ENCODE results near the gene TMEM245.
"Not testable (repeated sequence)": the region's sequence is repeated elsewhere in the genome, so short reads cannot be mapped to it uniquely, and the experiment has no call there.

The TMEM245 gene

GRCh38 chr9:109072821-109073435, 46.8 kb downstream of the TMEM245 start:
- Histone ChIP-seq H3K4me1 (no peaks in the 10 kb centered on the region), H3K36me3 (peaks cover 71 to 95% (median 83%) of the 10 kb centered on the region in 11 experiments), H3K9ac (no peak overlapping the region), H3K4me3 (no peak overlapping the region), H3K4me2 (no peak overlapping the region), H3K27me3 (no peaks in the 10 kb centered on the region), H3K27ac (no peak overlapping the region), H3K9me3 (replicated peaks in 1 of 11) (no peaks in the 10 kb centered on the region), H4K20me1 (0 out of 22 replicates have a peak, but pooled peaks cover 0 to 4% (median 0%) of the 10 kb centered on the region in 11 experiments)
- TF ChIP-seq Cebpa-rat (IDR thresholded peaks at IDR 0.05): no peak

DNA sequence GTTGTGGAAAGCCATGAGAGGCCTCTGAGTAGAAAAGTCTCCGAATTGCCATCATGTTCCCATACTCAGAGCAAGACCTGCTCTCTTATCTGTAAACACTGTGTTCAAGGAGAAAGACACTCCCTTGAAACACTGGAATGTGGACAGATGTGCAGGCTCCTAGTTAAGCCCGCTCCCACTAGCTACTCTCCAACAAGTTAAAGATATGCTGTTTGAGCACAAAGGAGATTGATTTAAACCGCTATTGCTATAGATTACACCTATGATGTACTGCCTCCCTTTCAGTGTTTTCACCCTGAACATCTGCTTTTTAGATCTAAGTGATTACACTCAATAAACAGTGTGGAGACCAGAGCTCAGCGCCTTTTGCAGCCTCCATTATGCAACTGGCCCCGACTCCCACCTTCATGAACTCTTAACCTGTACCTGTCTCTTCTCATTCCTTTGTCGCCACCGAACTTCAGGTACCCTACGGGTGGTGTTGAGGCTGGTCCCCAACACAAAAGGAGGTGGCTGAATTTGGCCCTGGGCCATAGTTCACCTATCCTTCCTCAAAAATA, 47.5 kb downstream of the TMEM245 start:
- H3K27me3 ChIP-seq: no peaks in the 10 kb centered on the region
- no peaks in the 10 kb centered on the region for H3K4me1 ChIP-seq
- no peak overlapping the region for H3K4me2 ChIP-seq
- H3K36me3 ChIP-seq: peaks cover 73 to 95% (median 83%) of the 10 kb centered on the region in 11 experiments
- no peak for TF ChIP-seq Cebpa-rat (IDR thresholded peaks at IDR 0.05)
- H3K9me3 ChIP-seq (replicated peaks in 1 of 11): no peaks in the 10 kb centered on the region
- no peak overlapping the region for H3K27ac ChIP-seq
- 0 out of 22 replicates have a peak, but pooled peaks cover 0 to 7% (median 0%) of the 10 kb centered on the region in 11 experiments for H4K20me1 ChIP-seq
- H3K4me3 ChIP-seq: no peak overlapping the region
- no peak overlapping the region for H3K9ac ChIP-seq

GRCh38 chr9:109068764-109069163, 51.0 kb downstream of the TMEM245 start:
- H3K4me2 ChIP-seq: no peak overlapping the region
- no peaks in the 10 kb centered on the region for H3K27me3 ChIP-seq

GRCh38 chr9:109064963-109065702, 54.6 kb downstream of the TMEM245 start:
- peaks cover 76 to 100% (median 98%) of the 10 kb centered on the region in 11 experiments for H3K36me3 ChIP-seq
- TF ChIP-seq Cebpa-rat (IDR thresholded peaks at IDR 0.05): no peak
- peaks cover 0 to 9% (median 0%) of the 10 kb centered on the region in 11 experiments; a peak in 2 of 22 replicates for H4K20me1 ChIP-seq
- no peak overlapping the region for H3K9ac ChIP-seq
- H3K27me3 ChIP-seq: no peaks in the 10 kb centered on the region
- H3K4me3 ChIP-seq: no peak overlapping the region
- no peak overlapping the region for H3K4me2 ChIP-seq
- H3K4me1 ChIP-seq: peaks cover 0 to 6% (median 0%) of the 10 kb centered on the region in 10 experiments; a peak in 2 of 20 replicates
- no peaks in the 10 kb centered on the region for H3K9me3 ChIP-seq (replicated peaks in 1 of 11)
- no peak overlapping the region for H3K27ac ChIP-seq

More at GRCh38 chr9:109068764-109069163, 51.0 kb downstream of the TMEM245 start:
- Histone ChIP-seq H3K27ac (no peak overlapping the region), H4K20me1 (0 out of 22 replicates have a peak, but pooled peaks cover 0 to 9% (median 0%) of the 10 kb centered on the region in 11 experiments), H3K9me3 (replicated peaks in 1 of 11) (no peaks in the 10 kb centered on the region), H3K4me1 (no peaks in the 10 kb centered on the region), H3K9ac (no peak overlapping the region), H3K4me3 (no peak overlapping the region), H3K36me3 (peaks cover 90 to 100% (median 98%) of the 10 kb centered on the region in 11 experiments)
- no peak for TF ChIP-seq Cebpa-rat (IDR thresholded peaks at IDR 0.05)

GRCh38 chr9:109063760-109064159, 56.0 kb downstream of the TMEM245 start:
- no peaks in the 10 kb centered on the region for H3K27me3 ChIP-seq
- no peak overlapping the region for H3K27ac ChIP-seq
- H4K20me1 ChIP-seq: peaks cover 0 to 9% (median 0%) of the 10 kb centered on the region in 11 experiments; a peak in 2 of 22 replicates
- peaks cover 0 to 6% (median 0%) of the 10 kb centered on the region in 10 experiments; a peak in 2 of 20 replicates for H3K4me1 ChIP-seq
- peaks cover 76 to 100% (median 98%) of the 10 kb centered on the region in 11 experiments for H3K36me3 ChIP-seq
- H3K9ac ChIP-seq: no peak overlapping the region
- no peaks in the 10 kb centered on the region for H3K9me3 ChIP-seq (replicated peaks in 1 of 11)
- no peak overlapping the region for H3K4me2 ChIP-seq
- no peak overlapping the region for H3K4me3 ChIP-seq
- TF ChIP-seq Cebpa-rat (IDR thresholded peaks at IDR 0.05): no peak

- Histone ChIP-seq H3K27me3 (no peaks in the 10 kb centered on the region), H3K4me1 (peaks cover 0 to 6% (median 0%) of the 10 kb centered on the region in 10 experiments; a peak in 2 of 20 replicates), H3K9me3 (replicated peaks in 1 of 11) (no peaks in the 10 kb centered on the region), H3K9ac (no peak overlapping the region), H3K4me2 (no peak overlapping the region), H3K36me3 (peaks cover 75 to 100% (median 99%) of the 10 kb centered on the region in 11 experiments), H3K4me3 (no peak overlapping the region), H3K27ac (no peak overlapping the region), H4K20me1 (peaks cover 0 to 7% (median 0%) of the 10 kb centered on the region in 11 experiments; a peak in 2 of 22 replicates)
- peak in 6 of 11 experiments; percentile 21 to 73 (median 61); a peak in 9 of 22 replicates for TF ChIP-seq Cebpa-rat (IDR thresholded peaks at IDR 0.05)
These were observed 57.2 kb downstream of the TMEM245 start for GRCh38 chr9:109062543-109062942.

- Histone ChIP-seq H3K4me3 (no peak overlapping the region), H3K9me3 (replicated peaks in 1 of 11) (no peaks in the 10 kb centered on the region), H3K27me3 (no peaks in the 10 kb centered on the region), H3K27ac (no peak overlapping the region), H3K36me3 (peaks cover 76 to 100% (median 100%) of the 10 kb centered on the region in 11 experiments), H4K20me1 (peaks cover 0 to 7% (median 0%) of the 10 kb centered on the region in 11 experiments; a peak in 2 of 22 replicates), H3K4me1 (peaks cover 0 to 6% (median 0%) of the 10 kb centered on the region in 10 experiments; a peak in 2 of 20 replicates), H3K4me2 (no peak overlapping the region), H3K9ac (no peak overlapping the region)
- no peak for TF ChIP-seq Cebpa-rat (IDR thresholded peaks at IDR 0.05)
These were observed 59.6 kb downstream of the TMEM245 start for GRCh38 chr9:109060191-109060590.

GRCh38 chr9:109053121-109053520, 66.6 kb downstream of the TMEM245 start:
- H3K27me3 ChIP-seq; H3K9me3 ChIP-seq (replicated peaks in 1 of 11); H4K20me1 ChIP-seq; H3K4me3 ChIP-seq; H3K4me2 ChIP-seq; H3K9ac ChIP-seq; H3K4me1 ChIP-seq; H3K27ac ChIP-seq: not testable (repeated sequence)
- peaks cover 91 to 100% (median 99%) of the 10 kb centered on the region in 11 experiments for H3K36me3 ChIP-seq

DNA sequence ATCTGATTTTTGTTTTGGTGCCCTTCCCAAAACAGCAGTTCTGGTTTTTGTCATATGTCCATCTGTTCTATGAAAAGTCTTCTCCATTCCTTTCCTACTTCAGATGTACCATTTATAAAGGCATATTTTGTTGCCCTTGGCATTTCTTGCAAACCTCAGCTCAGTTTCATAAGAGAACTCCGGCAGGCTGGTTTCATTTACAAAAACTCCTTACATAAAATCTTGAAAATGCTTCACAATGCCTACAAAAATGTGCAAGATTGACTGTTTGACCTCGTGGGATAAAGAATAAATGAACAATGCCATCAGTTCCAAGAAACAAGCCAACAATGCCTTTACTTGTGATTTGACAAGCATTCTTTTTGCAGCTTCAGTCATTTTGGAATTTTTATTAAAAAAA, 67.3 kb downstream of the TMEM245 start:
- peaks cover 91 to 100% (median 99%) of the 10 kb centered on the region in 11 experiments for H3K36me3 ChIP-seq
- H3K9ac ChIP-seq: no peak overlapping the region
- H3K4me1 ChIP-seq: peaks cover 0 to 9% (median 0%) of the 10 kb centered on the region in 10 experiments; a peak in 1 of 20 replicates
- H3K27ac ChIP-seq: no peak overlapping the region
- TF ChIP-seq Cebpa-rat (IDR thresholded peaks at IDR 0.05): no peak
- H4K20me1 ChIP-seq: peaks cover 0 to 6% (median 0%) of the 10 kb centered on the region in 11 experiments; a peak in 3 of 22 replicates
- H3K4me3 ChIP-seq: no peak overlapping the region
- H3K27me3 ChIP-seq: no peaks in the 10 kb centered on the region
- H3K4me2 ChIP-seq: no peak overlapping the region
- H3K9me3 ChIP-seq (replicated peaks in 1 of 11): no peaks in the 10 kb centered on the region
